ENCODE data around the gene ACAD11. TPM values are rescaled to one million over a fixed set of nuclear protein-coding genes. Genes with fewer than 3 reads are reported as not detected.
"Not testable (repeated sequence)": the region's sequence is repeated elsewhere in the genome, so short reads cannot be mapped to it uniquely, and the experiment has no call there.

ACAD11 gene
- total RNA-seq, 1 donor from 2014 or later: 10.3 TPM

- DNase-seq (ENCODE audit: low read depth in 2 of 2): no peak
Measured at GRCh38 chr3:132650153-132650552, 9.5 kb downstream of the ACAD11 start.

GRCh38 chr3:132645058-132645457, 14.6 kb downstream of the ACAD11 start:
- peak; percentile 7 to 38 for DNase-seq (ENCODE audit: low read depth in 2 of 2)

- no peak for DNase-seq (ENCODE audit: low read depth in 2 of 2)
Measured at GRCh38 chr3:132643366-132643765, 16.2 kb downstream of the ACAD11 start.

- no peak for DNase-seq (ENCODE audit: low read depth in 2 of 2)
Measured at GRCh38 chr3:132642539-132642847, 17.1 kb downstream of the ACAD11 start.

GRCh38 chr3:132641837-132642538, 17.6 kb downstream of the ACAD11 start:
- DNase-seq (ENCODE audit: low read depth in 2 of 2): peak; percentile 69 to 76

- DNase-seq (ENCODE audit: low read depth in 2 of 2): not testable (repeated sequence)
Measured at GRCh38 chr3:132641427-132641826, 18.2 kb downstream of the ACAD11 start.

- DNase-seq (ENCODE audit: low read depth in 2 of 2): no peak
Measured at GRCh38 chr3:132638706-132639105, 20.9 kb downstream of the ACAD11 start.

GRCh38 chr3:132637590-132637989, 22.0 kb downstream of the ACAD11 start:
- DNase-seq (ENCODE audit: low read depth in 2 of 2): peak in 1 of 2 donors; percentile 42

GRCh38 chr3:132635052-132635451, 24.6 kb downstream of the ACAD11 start:
- DNase-seq (ENCODE audit: low read depth in 2 of 2): no peak

GRCh38 chr3:132630612-132631011, 29.0 kb downstream of the ACAD11 start:
- DNase-seq (ENCODE audit: low read depth in 2 of 2): no peak

- DNase-seq (ENCODE audit: low read depth in 2 of 2): peak; percentile 22 to 81
Measured at GRCh38 chr3:132629928-132630327, 29.7 kb downstream of the ACAD11 start.

- DNase-seq (ENCODE audit: low read depth in 2 of 2): no peak
Measured at GRCh38 chr3:132628157-132628556, 31.5 kb downstream of the ACAD11 start.

- no peak for DNase-seq (ENCODE audit: low read depth in 2 of 2)
Measured at GRCh38 chr3:132626955-132627354, 32.7 kb downstream of the ACAD11 start.

- no peak for DNase-seq (ENCODE audit: low read depth in 2 of 2)
Measured at GRCh38 chr3:132625613-132626012, 34.0 kb downstream of the ACAD11 start.

GRCh38 chr3:132624790-132625189, 34.8 kb downstream of the ACAD11 start:
- DNase-seq (ENCODE audit: low read depth in 2 of 2): no peak

GRCh38 chr3:132623646-132624045, 36.0 kb downstream of the ACAD11 start:
- no peak for DNase-seq (ENCODE audit: low read depth in 2 of 2)

GRCh38 chr3:132622761-132623160, 36.8 kb downstream of the ACAD11 start:
- peak in 1 of 2 donors; percentile 65 for DNase-seq (ENCODE audit: low read depth in 2 of 2)

- peak in 1 of 2 donors; percentile 90 for DNase-seq (ENCODE audit: low read depth in 2 of 2)
Measured at GRCh38 chr3:132622148-132622547, 37.5 kb downstream of the ACAD11 start.

GRCh38 chr3:132616780-132617179, 42.8 kb downstream of the ACAD11 start:
- DNase-seq (ENCODE audit: low read depth in 2 of 2): no peak

GRCh38 chr3:132615881-132616280, 43.7 kb downstream of the ACAD11 start:
- DNase-seq (ENCODE audit: low read depth in 2 of 2): no peak

GRCh38 chr3:132615301-132615700, 44.3 kb downstream of the ACAD11 start:
- DNase-seq (ENCODE audit: low read depth in 2 of 2): not testable (repeated sequence)

GRCh38 chr3:132606620-132607019, 53.0 kb downstream of the ACAD11 start:
- not testable (repeated sequence) for DNase-seq (ENCODE audit: low read depth in 2 of 2)

GRCh38 chr3:132606085-132606484, 53.5 kb downstream of the ACAD11 start:
- DNase-seq (ENCODE audit: low read depth in 2 of 2): no peak

- DNase-seq (ENCODE audit: low read depth in 2 of 2): no peak
Measured at GRCh38 chr3:132605374-132605792, 54.2 kb downstream of the ACAD11 start.
